ENCODE results near the gene ARHGAP9. TPM values are rescaled to one million over a fixed set of nuclear protein-coding genes. Genes with fewer than 3 reads are reported as not detected.
A peak's percentile ranks its signal among the peaks of the same experiment; 100 is the strongest.

ARHGAP9 gene
- total RNA-seq, 6 donors from 2014 or later = 29.2 to 131 (median 43.7) TPM

DNA sequence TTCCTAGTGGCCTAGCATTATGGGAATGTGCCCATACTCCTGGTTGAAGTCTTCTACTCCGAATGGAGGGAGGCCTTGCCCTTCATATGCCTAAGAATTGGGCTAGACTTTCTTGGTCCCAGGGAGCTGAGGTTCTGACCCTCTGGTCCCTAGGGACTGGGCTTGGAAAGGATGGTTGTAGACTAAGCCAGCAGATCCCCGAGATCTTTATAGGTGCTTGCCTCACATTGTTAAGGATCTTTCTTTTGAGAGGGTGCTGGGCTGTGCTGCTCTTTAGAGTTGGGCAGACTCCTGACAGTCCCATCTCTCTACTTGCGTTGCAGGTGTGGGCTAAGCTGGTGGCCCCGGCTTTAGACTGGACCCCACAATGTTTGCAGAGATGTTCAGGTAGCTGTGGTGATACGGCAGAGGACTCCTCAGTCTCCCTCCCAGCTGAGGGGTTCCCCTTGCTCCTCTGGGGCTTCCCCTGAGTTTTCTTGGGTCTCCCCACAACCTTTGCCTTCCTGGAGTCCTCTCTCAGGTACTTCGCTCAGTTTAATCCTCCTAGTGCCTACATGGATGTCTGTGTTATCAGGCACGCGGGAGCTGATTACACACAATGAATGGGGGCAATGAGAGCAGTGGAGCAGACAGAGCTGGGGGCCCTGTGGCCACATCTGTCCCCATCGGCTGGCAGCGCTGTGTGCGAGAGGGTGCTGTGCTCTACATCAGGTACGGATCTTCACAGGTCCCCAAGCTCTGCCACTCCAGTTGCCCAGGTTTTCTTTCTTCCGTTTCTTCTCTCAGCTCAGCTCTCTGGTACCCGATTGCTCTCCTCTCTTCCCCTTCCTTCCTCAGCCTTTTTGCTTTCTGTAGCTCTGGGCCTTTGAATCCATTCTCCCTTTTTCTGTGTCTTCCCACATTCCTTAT, 44.3 kb upstream of the ARHGAP9 start:
- DNase-seq (no peak), ATAC-seq (ENCODE audit: low FRiP score in 2 of 2) (no peak)
- Histone ChIP-seq H3K27me3 (no peaks in the 10 kb centered on the region), H3K36me3 (peaks cover 33 to 51% (median 44%) of the 10 kb centered on the region in 4 donors), H3K9me3 (no peaks in the 10 kb centered on the region), H3K4me3 (peak overlapping the region; percentile 79 to 94 (median 86)), H3K4me1 (peaks cover 37 to 53% (median 41%) of the 10 kb centered on the region in 4 donors), H3K27ac (peak overlapping the region; percentile 96 to 99 (median 98))
- WGBS, 2 donors = 70% methylated on average over 13 to 14 of the region's 14 CpGs
- TF ChIP-seq CTCF (IDR thresholded peaks at IDR 0.05) = no peak

DNA sequence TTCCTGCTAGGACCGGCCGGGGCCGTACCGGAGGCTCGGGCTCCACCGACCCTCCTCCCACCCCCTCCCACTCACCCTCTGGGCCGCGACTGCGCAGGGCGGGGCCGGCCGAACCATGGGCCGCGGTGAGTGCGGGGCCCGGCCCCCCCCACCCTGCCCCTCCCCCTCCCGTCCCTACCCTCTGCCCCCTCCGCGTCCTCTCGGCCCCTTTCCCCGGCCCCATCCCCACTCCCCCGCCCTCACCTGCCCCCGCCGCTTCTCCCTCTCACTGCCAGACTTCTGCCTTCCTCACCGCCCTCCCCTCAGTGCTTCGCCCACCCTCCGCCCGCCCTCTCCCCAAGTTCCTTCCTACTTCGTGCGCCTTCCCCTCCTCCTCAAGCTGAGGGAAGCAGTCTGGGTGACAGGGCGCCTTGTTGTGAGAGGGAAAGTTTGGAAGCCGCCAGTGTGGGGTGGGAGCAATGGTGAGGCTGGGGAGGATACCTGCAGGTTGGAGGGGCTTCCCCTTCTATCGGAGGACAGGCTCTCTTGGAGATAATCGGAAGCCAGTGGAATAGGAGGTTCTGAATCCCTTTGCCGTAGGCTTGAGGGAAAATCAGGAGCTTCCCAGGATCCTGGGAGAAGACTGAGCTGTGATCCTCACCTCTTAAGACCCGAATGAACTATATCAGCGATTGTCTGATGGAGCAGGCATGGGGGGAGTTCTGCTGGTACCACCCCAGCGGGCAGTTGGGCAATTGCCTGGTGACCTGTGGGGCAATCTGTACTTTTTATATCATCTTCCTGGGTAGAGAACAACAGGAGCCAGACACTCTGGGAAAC, 43.4 kb upstream of the ARHGAP9 start:
- DNase-seq = peak in 1 of 2 donors; percentile 73
- H3K9me3 ChIP-seq = no peaks in the 10 kb centered on the region
- ATAC-seq (ENCODE audit: low FRiP score in 2 of 2) = peak in 1 of 2 donors; percentile 4
- H3K4me1 ChIP-seq = peaks cover 45 to 62% (median 49%) of the 10 kb centered on the region in 4 donors
- H3K4me3 ChIP-seq = peak overlapping the region; percentile 79 to 94 (median 86)
- no peaks in the 10 kb centered on the region for H3K27me3 ChIP-seq
- H3K36me3 ChIP-seq = peaks cover 26 to 47% (median 36%) of the 10 kb centered on the region in 4 donors
- TF ChIP-seq EP300 (IDR thresholded peaks at IDR 0.05) (no peak), POLR2A (IDR thresholded peaks at IDR 0.05) (peak in 1 of 4 donors; percentile 57), POLR2AphosphoS5 (IDR thresholded peaks at IDR 0.05) (no peak), CTCF (IDR thresholded peaks at IDR 0.05) (peak in 1 of 6 experiments; percentile 12)
- WGBS, 2 donors = 0% methylated on average over 14 to 23 of the region's 38 CpGs
- H3K27ac ChIP-seq = peak overlapping the region; percentile 96 to 99 (median 98)

- Histone ChIP-seq H3K4me1 (peaks cover 50 to 70% (median 57%) of the 10 kb centered on the region in 4 donors), H3K4me3 (peak within 1 kb of the TSS; percentile 79 to 94 (median 86)), H3K27me3 (no peaks in the 10 kb centered on the region), H3K9me3 (no peaks in the 10 kb centered on the region), H3K27ac (peak within 1 kb of the TSS; percentile 96 to 99 (median 98)), H3K36me3 (peaks cover 18 to 47% (median 32%) of the 10 kb centered on the region in 4 donors)
- 2 to 3% methylated on average over 2 to 12 of the region's 57 CpGs for WGBS, 2 donors
- DNase-seq (peak; percentile 93 to 99), ATAC-seq (ENCODE audit: low FRiP score in 2 of 2) (peak; percentile 69 to 70)
- TF ChIP-seq EP300 (IDR thresholded peaks at IDR 0.05) = peak in 1 of 4 donors; percentile 53
- TF ChIP-seq POLR2AphosphoS5 (IDR thresholded peaks at IDR 0.05) = peak; percentile 85 to 88
- peak in 3 of 4 donors; percentile 46 to 62 (median 50) for TF ChIP-seq POLR2A (IDR thresholded peaks at IDR 0.05)
- TF ChIP-seq CTCF (IDR thresholded peaks at IDR 0.05) = no peak
Observed at GRCh38 chr12:57522011-57522886, 42.6 kb upstream of the ARHGAP9 start, which contains the start of gene MBD6. MBD6 (plus strand) TSS chr12:57522824; CDS start chr12:57524304, 1,480 bp downstream.

GRCh38 chr12:57521525-57522010, 41.9 kb upstream of the ARHGAP9 start:
- ATAC-seq (ENCODE audit: low FRiP score in 2 of 2) = no peak

More at GRCh38 chr12:57521525-57522010, 41.9 kb upstream of the ARHGAP9 start:
- Histone ChIP-seq H3K36me3 (peaks cover 16 to 47% (median 32%) of the 10 kb centered on the region in 4 donors), H3K9me3 (no peaks in the 10 kb centered on the region), H3K4me3 (peak overlapping the region in 3 of 4 donors; percentile 79 to 94 (median 79)), H3K27ac (peak overlapping the region; percentile 96 to 99 (median 98)), H3K4me1 (peaks cover 50 to 77% (median 58%) of the 10 kb centered on the region in 4 donors), H3K27me3 (no peaks in the 10 kb centered on the region)
- WGBS, 2 donors = 44 to 54% methylated on average over 17 of the region's 17 CpGs
- peak in 1 of 2 donors; percentile 64 for DNase-seq
- TF ChIP-seq POLR2AphosphoS5 (IDR thresholded peaks at IDR 0.05) = no peak
- no peak for TF ChIP-seq POLR2A (IDR thresholded peaks at IDR 0.05)
- TF ChIP-seq CTCF (IDR thresholded peaks at IDR 0.05) = no peak
- TF ChIP-seq EP300 (IDR thresholded peaks at IDR 0.05) = no peak
